Uterus (tissue), 2 donors: Measurements from ENCODE around the gene NCAM1.

Experiments
- CTCF ChIP-seq, 4 experiments: fragments of 200-600 bp in 2 of 4; fragments of 450-650 bp in 2 of 4; sonication (generic) in 2 of 4; IDR thresholded peaks; one replicate each; pipeline ENCODE4 v1.5.1; 2016 to 2019; ENCODE audit warnings: antibody characterized with exemption in 4 of 4, mild to moderate bottlenecking in 2 of 4, moderate library complexity in 1 of 4
- POLR2A ChIP-seq, 2 donors: fragments of 450-650 bp; IDR thresholded peaks; one replicate each; pipeline ENCODE4 v1.6.1; 2016; ENCODE audit warnings: antibody characterized with exemption in 2 of 2, mild to moderate bottlenecking in 1 of 2, moderate library complexity in 1 of 2

- TF ChIP-seq CTCF (IDR thresholded peaks at IDR 0.05) (no peak), POLR2A (IDR thresholded peaks at IDR 0.05) (no peak)
Measured at GRCh38 chr11:113104691-113105251, 143.6 kb downstream of the NCAM1 start.
